WTC11 (cell line): ENCODE data around the gene EIF1AD. TPM values are rescaled to one million over a fixed set of nuclear protein-coding genes. Genes with fewer than 3 reads are reported as not detected.

Experiments
- ATAC-seq: fragments of 200-7000 bp; cut with Tn5 transposase; 2 replicates; pipeline ENCODE4 v1.10.0; 2021; ENCODE audit warnings: mild to moderate bottlenecking, moderate library complexity
- CTCF ChIA-PET: fragments of 300-600 bp; sonication (Branson Sonifier 250); formaldehyde crosslinking; loops from one replicate; lab custom pipeline; 2021; ENCODE audit warnings: antibody characterized with exemption; lab: Charles Lee
- POLR2A ChIA-PET: fragments of 350-600 bp; sonication (Branson Sonifier 250); formaldehyde crosslinking; loops from one replicate; lab custom pipeline; 2021; ENCODE audit warnings: antibody characterized with exemption; lab: Charles Lee
- DNase-seq: peaks from one replicate; pipeline ENCODE4 v3.0.0; 2021; ENCODE audit warnings: low spot score
- H3K27ac Mint-ChIP-seq: 2 replicates; pipeline ENCODE4 v1.8.0; 2021; ENCODE audit warnings: mixed read lengths
- H3K27me3 Mint-ChIP-seq: 2 replicates; pipeline ENCODE4 v1.8.0; 2021; ENCODE audit warnings: low read depth, mild to moderate bottlenecking, moderate library complexity, mixed read lengths
- H3K36me3 Mint-ChIP-seq: 2 replicates; pipeline ENCODE4 v1.8.0; 2021; ENCODE audit warnings: mixed read lengths
- H3K4me1 Mint-ChIP-seq: 2 replicates; pipeline ENCODE4 v1.8.0; 2022; ENCODE audit warnings: mixed read lengths
- H3K4me3 Mint-ChIP-seq: 2 replicates; pipeline ENCODE4 v1.8.0; 2021; ENCODE audit warnings: mild to moderate bottlenecking, moderate library complexity, mixed read lengths
- H3K9me3 Mint-ChIP-seq: 2 replicates; pipeline ENCODE4 v1.8.0; 2021; ENCODE audit warnings: mixed read lengths
- EMX1 ChIP-seq: fragments of 250-450 bp; sonication (Bioruptor Pico); IDR thresholded peaks from 2 replicates; pipeline ENCODE4 v1.8.0; 2021; ENCODE audit warnings: mild to moderate bottlenecking
- FOXP1 ChIP-seq: sonication (generic); formaldehyde crosslinking; IDR thresholded peaks from 2 replicates; pipeline ENCODE4 v1.8.0; 2022; ENCODE audit warnings: missing genetic modification reagents, mild to moderate bottlenecking, moderate library complexity, borderline replicate concordance
- HMGA2 ChIP-seq: fragments of 250-450 bp; sonication (Bioruptor Pico); IDR thresholded peaks from 2 replicates; pipeline ENCODE4 v1.4.0; 2021; ENCODE audit warnings: mild to moderate bottlenecking, moderate library complexity
- JUN ChIP-seq: sonication (generic); formaldehyde crosslinking; IDR thresholded peaks from 2 replicates; pipeline ENCODE4 v1.8.0; 2023; ENCODE audit warnings: mild to moderate bottlenecking, missing genetic modification reagents
- NFYB ChIP-seq: sonication (generic); formaldehyde crosslinking; conservative IDR thresholded peaks from 2 replicates; pipeline ENCODE4 v1.8.0; 2022; ENCODE audit warnings: low read depth, missing genetic modification reagents
- TEAD1 ChIP-seq: sonication (generic); formaldehyde crosslinking; IDR thresholded peaks from 2 replicates; pipeline ENCODE4 v1.8.0; 2022; ENCODE audit warnings: mild to moderate bottlenecking, missing genetic modification reagents
- TEAD4 ChIP-seq: sonication (generic); formaldehyde crosslinking; IDR thresholded peaks from 2 replicates; pipeline ENCODE4 v1.8.0; 2022; ENCODE audit warnings: mild to moderate bottlenecking, missing genetic modification reagents
- ZBTB21 ChIP-seq: sonication (generic); formaldehyde crosslinking; IDR thresholded peaks from 2 replicates; pipeline ENCODE4 v1.8.1; 2023; ENCODE audit warnings: mild to moderate bottlenecking, missing genetic modification reagents, borderline replicate concordance
- ZNF317 ChIP-seq: sonication (generic); formaldehyde crosslinking; IDR thresholded peaks from 2 replicates; pipeline ENCODE4 v1.8.1; 2023; ENCODE audit warnings: low read depth, mild to moderate bottlenecking, moderate library complexity, missing genetic modification reagents, borderline replicate concordance
- ZNF396 ChIP-seq: fragments of 250-450 bp; sonication (Bioruptor Pico); IDR thresholded peaks from 2 replicates; pipeline ENCODE4 v1.8.0; 2021; ENCODE audit warnings: mild to moderate bottlenecking, moderate library complexity, borderline replicate concordance
- total RNA-seq: library from RNA; stranded (reverse); gene quantifications from 3 replicates; pipeline ENCODE4 v1.2.3, GENCODE V29; 2021
- TF ChIP-seq, protein P1 (sequence below): sonication (generic); formaldehyde crosslinking; IDR thresholded peaks from 2 replicates; pipeline ENCODE4 v1.8.1; 2022; ENCODE audit warnings: mild to moderate bottlenecking, missing genetic modification reagents, moderate library complexity, borderline replicate concordance
- TF ChIP-seq, protein P2 (sequence below): sonication (generic); formaldehyde crosslinking; IDR thresholded peaks from 2 replicates; pipeline ENCODE4 v1.8.1; 2022; ENCODE audit warnings: missing genetic modification reagents, borderline replicate concordance
- TF ChIP-seq, protein P3 (sequence below): sonication (generic); formaldehyde crosslinking; IDR thresholded peaks from 2 replicates; pipeline ENCODE4 v1.8.0; 2022; ENCODE audit warnings: missing genetic modification reagents

EIF1AD gene
- total RNA-seq, 1 experiment from 2014 or later, result 37.6 TPM

DNA sequence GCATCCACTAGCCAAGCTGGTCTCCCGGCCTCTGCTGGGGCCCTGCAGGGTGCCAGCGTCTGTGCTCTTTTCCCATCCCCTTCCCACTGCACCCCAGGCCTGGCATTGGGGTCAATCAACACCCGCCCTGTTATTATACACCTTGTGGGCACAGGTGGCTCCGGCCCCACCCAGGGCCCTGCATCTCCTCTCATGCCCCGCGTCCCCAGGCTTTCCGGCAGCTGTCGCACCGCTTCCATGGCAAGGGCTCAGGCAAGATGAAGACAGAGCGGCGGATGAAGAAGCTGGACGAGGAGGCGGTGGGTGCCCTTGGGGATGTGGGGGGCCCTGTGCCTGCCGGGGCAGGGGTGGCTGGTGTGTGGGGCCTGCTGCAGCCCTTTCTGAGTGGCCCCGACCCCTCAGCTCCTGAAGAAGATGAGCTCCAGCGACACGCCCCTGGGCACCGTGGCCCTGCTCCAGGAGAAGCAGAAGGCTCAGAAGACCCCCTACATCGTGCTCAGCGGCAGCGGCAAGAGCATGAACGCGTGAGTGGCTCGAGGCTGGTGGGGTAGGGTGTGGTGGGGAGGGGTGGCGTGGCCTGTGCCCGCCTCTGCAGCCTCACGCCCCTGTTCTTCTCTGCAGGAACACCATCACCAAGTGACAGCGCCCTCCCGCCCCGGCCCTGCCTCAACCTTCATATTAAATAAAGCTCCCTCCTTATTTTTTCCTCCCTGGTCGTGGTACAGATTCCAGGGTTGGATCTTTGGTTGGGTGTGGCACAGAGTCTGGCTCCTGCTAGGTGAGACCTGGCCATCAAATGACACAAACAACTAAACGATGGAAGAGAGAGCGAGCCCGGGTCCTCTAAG is 23.3 kb downstream of the EIF1AD start:
- H3K36me3 Mint-ChIP-seq, result peaks cover 28% of the 10 kb centered on the region
- DNase-seq (no peak), ATAC-seq (no peak)
- no peak for TF ChIP-seq TEAD1 (CRISPR knock-in tag)
- no peak for TF ChIP-seq JUN (CRISPR knock-in tag)
- no peak for TF ChIP-seq ZNF396 (CRISPR knock-in tag)
- no peaks in the 10 kb centered on the region for H3K4me1 Mint-ChIP-seq
- ChIA-PET CTCF (interaction anchor here (1.3 to 1.8 kb wide), 2 partner anchors 94 to 119 kb away, joined by 3 to 4 read pairs; no protein-coding TSS in a partner anchor), POLR2A (no interaction called here)
- no peak overlapping the region for H3K27ac Mint-ChIP-seq
- H3K27me3 Mint-ChIP-seq, result no peaks in the 10 kb centered on the region
- no peak overlapping the region for H3K4me3 Mint-ChIP-seq
- no peaks in the 10 kb centered on the region for H3K9me3 Mint-ChIP-seq

DNA sequence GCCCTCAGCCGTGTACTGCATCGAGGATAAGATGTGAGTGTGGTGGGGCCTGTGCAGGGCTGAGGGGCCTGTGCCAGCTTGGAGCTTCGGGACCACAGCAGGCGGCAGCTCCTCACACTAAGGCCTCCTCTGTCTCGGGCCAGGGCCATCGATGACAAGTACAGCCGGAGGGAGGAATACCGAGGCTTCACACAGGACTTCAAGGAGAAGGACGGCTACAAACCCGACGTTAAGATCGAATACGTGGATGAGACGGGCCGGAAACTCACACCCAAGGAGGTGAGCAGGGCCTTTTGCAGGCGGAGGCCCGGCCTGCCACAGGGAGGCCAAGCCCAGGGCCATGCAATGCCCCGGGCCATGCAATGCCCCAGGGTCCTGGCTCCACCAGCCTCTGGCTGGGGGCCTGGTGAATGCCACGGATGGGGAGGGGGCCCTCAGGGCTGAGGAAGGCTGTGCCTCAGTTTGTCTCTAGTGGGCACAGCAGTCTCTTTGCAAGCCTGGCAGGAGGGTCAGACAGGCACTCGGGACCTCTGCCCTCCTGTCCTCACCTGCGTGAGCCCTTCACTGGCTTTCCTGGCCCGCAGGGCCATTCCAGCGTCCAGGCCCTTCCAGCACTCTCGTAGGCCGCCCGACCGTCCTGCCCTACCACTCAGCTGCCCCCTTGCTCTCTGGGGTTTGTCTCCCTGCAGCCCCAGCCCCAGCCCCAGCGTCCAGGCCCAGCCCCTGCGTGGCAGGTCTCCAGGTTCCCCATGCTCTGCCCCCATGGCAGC is 24.2 kb downstream of the EIF1AD start:
- TF ChIP-seq FOXP1 (no peak), TEAD4 (no peak), EMX1 (CRISPR knock-in tag) (no peak), ZNF317 (CRISPR knock-in tag) (no peak), NFYB (no peak), ZBTB21 (no peak), HMGA2 (no peak)
- TF ChIP-seq, protein P1, sequence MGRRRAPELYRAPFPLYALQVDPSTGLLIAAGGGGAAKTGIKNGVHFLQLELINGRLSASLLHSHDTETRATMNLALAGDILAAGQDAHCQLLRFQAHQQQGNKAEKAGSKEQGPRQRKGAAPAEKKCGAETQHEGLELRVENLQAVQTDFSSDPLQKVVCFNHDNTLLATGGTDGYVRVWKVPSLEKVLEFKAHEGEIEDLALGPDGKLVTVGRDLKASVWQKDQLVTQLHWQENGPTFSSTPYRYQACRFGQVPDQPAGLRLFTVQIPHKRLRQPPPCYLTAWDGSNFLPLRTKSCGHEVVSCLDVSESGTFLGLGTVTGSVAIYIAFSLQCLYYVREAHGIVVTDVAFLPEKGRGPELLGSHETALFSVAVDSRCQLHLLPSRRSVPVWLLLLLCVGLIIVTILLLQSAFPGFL (CRISPR knock-in tag), result no peak
- TF ChIP-seq, protein P2, sequence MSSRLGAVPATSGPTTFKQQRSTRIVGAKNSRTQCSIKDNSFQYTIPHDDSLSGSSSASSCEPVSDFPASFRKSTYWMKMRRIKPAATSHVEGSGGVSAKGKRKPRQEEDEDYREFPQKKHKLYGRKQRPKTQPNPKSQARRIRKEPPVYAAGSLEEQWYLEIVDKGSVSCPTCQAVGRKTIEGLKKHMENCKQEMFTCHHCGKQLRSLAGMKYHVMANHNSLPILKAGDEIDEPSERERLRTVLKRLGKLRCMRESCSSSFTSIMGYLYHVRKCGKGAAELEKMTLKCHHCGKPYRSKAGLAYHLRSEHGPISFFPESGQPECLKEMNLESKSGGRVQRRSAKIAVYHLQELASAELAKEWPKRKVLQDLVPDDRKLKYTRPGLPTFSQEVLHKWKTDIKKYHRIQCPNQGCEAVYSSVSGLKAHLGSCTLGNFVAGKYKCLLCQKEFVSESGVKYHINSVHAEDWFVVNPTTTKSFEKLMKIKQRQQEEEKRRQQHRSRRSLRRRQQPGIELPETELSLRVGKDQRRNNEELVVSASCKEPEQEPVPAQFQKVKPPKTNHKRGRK, result no peak
- TF ChIP-seq, protein P3, sequence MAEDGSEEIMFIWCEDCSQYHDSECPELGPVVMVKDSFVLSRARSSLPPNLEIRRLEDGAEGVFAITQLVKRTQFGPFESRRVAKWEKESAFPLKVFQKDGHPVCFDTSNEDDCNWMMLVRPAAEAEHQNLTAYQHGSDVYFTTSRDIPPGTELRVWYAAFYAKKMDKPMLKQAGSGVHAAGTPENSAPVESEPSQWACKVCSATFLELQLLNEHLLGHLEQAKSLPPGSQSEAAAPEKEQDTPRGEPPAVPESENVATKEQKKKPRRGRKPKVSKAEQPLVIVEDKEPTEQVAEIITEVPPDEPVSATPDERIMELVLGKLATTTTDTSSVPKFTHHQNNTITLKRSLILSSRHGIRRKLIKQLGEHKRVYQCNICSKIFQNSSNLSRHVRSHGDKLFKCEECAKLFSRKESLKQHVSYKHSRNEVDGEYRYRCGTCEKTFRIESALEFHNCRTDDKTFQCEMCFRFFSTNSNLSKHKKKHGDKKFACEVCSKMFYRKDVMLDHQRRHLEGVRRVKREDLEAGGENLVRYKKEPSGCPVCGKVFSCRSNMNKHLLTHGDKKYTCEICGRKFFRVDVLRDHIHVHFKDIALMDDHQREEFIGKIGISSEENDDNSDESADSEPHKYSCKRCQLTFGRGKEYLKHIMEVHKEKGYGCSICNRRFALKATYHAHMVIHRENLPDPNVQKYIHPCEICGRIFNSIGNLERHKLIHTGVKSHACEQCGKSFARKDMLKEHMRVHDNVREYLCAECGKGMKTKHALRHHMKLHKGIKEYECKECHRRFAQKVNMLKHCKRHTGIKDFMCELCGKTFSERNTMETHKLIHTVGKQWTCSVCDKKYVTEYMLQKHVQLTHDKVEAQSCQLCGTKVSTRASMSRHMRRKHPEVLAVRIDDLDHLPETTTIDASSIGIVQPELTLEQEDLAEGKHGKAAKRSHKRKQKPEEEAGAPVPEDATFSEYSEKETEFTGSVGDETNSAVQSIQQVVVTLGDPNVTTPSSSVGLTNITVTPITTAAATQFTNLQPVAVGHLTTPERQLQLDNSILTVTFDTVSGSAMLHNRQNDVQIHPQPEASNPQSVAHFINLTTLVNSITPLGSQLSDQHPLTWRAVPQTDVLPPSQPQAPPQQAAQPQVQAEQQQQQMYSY (CRISPR knock-in tag), result no peak
- CTCF ChIA-PET, result no interaction called here
- POLR2A ChIA-PET, result no interaction called here
- no peak for DNase-seq
- Mint-ChIP-seq H3K4me3 (no peak overlapping the region), H3K27ac (no peak overlapping the region), H3K4me1 (no peaks in the 10 kb centered on the region), H3K27me3 (no peaks in the 10 kb centered on the region), H3K36me3 (peaks cover 36% of the 10 kb centered on the region), H3K9me3 (no peaks in the 10 kb centered on the region)
- ATAC-seq, result no peak
